Right atrium auricular region (tissue), 2 donors: Measurements from ENCODE around the gene CD3E. TPM values are rescaled to one million over a fixed set of nuclear protein-coding genes. Genes with fewer than 3 reads are reported as not detected.

Source experiments
- DNase-seq: peaks from one replicate; pipeline ENCODE4 v3.0.0-alpha.2; 2019; ENCODE audit warnings: low spot score
- H3K27ac ChIP-seq, 2 donors: fragments of 200-600 bp; sonication (generic); 1 replicate in 1 of 2; 2 replicates in 1 of 2; pipeline ENCODE4 v1.5.1; 2016 to 2019
- H3K27me3 ChIP-seq, 2 donors: fragments of 200-600 bp; sonication (generic); one replicate each; pipeline versions ENCODE4 v1.5.1 to v1.6.0; 2017 to 2019
- H3K36me3 ChIP-seq: fragments of 200-600 bp; sonication (generic); one replicate; pipeline ENCODE4 v1.5.1; 2016
- H3K4me1 ChIP-seq, 2 donors: fragments of 200-600 bp; sonication (generic); one replicate each; pipeline versions ENCODE4 v1.5.1 to v1.6.0; 2017 to 2019
- H3K4me3 ChIP-seq, 2 donors: fragments of 200-600 bp; sonication (generic); 1 replicate in 1 of 2; 2 replicates in 1 of 2; pipeline ENCODE4 v1.5.1; 2017 to 2019; ENCODE audit warnings: mild to moderate bottlenecking in 1 of 2, moderate library complexity in 1 of 2
- H3K9me3 ChIP-seq, 2 donors: fragments of 200-600 bp; sonication (generic); one replicate each; pipeline ENCODE4 v1.5.1; 2019
- CTCF ChIP-seq, 2 donors: fragments of 200-600 bp; sonication (generic); IDR thresholded peaks; one replicate each; pipeline ENCODE4 v1.5.1; 2019; ENCODE audit warnings: antibody characterized with exemption in 2 of 2
- total RNA-seq, 2 donors: library from RNA; depleted of rRNA; stranded (reverse); fragments of >200 nt; gene quantifications; one replicate each; pipeline ENCODE4 v1.1.0, GENCODE V29; 2016

CD3E gene
- 1 to 10 TPM in 1 of 2 donors, not detected in 1; 1.8 TPM for total RNA-seq

DNA sequence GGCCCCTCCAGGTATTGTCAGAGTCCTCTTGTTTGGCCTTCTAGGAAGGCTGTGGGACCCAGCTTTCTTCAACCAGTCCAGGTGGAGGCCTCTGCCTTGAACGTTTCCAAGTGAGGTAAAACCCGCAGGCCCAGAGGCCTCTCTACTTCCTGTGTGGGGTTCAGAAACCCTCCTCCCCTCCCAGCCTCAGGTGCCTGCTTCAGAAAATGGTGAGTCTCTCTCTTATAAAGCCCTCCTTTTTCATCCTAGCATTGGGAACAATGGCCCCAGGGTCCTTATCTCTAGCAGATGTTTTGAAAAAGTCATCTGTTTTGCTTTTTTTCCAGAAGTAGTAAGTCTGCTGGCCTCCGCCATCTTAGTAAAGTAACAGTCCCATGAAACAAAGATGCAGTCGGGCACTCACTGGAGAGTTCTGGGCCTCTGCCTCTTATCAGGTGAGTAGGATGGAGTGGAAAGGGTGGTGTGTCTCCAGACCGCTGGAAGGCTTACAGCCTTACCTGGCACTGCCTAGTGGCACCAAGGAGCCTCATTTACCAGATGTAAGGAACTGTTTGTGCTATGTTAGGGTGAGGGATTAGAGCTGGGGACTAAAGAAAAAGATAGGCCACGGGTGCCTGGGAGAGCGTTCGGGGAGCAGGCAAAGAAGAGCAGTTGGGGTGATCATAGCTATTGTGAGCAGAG, at the start of gene CD3E:
Gene CD3E, plus strand, starts transcription at position 163 of the 681 bp plus-strand sequence. Its CDS starts 223 bp downstream, at position 386.
- TF ChIP-seq CTCF (IDR thresholded peaks at IDR 0.05), result no peak
- H3K27me3 ChIP-seq, result no peaks in the 10 kb centered on the region
- no peaks in the 10 kb centered on the region for H3K4me1 ChIP-seq
- no peak for DNase-seq
- H3K36me3 ChIP-seq, result no peaks in the 10 kb centered on the region
- H3K9me3 ChIP-seq, result no peaks in the 10 kb centered on the region
- no peak within 1 kb of the TSS for H3K27ac ChIP-seq
- H3K4me3 ChIP-seq, result no peak within 1 kb of the TSS

GRCh38 chr11:118258410-118258809, 46.1 kb upstream of the CD3E start:
- no peak for DNase-seq
- Histone ChIP-seq H3K4me1 (no peaks in the 10 kb centered on the region), H3K4me3 (no peak overlapping the region), H3K27ac (no peak overlapping the region), H3K27me3 (no peaks in the 10 kb centered on the region), H3K9me3 (no peaks in the 10 kb centered on the region), H3K36me3 (no peaks in the 10 kb centered on the region)
- TF ChIP-seq CTCF (IDR thresholded peaks at IDR 0.05), result no peak

GRCh38 chr11:118259138-118259537, 45.4 kb upstream of the CD3E start:
- H3K9me3 ChIP-seq, result no peaks in the 10 kb centered on the region
- DNase-seq, result no peak
- H3K4me1 ChIP-seq, result peaks cover 0 to 5% of the 10 kb centered on the region in 2 donors
- no peak overlapping the region for H3K27ac ChIP-seq
- no peak overlapping the region for H3K4me3 ChIP-seq
- no peaks in the 10 kb centered on the region for H3K36me3 ChIP-seq
- no peaks in the 10 kb centered on the region for H3K27me3 ChIP-seq
- no peak for TF ChIP-seq CTCF (IDR thresholded peaks at IDR 0.05)

DNA sequence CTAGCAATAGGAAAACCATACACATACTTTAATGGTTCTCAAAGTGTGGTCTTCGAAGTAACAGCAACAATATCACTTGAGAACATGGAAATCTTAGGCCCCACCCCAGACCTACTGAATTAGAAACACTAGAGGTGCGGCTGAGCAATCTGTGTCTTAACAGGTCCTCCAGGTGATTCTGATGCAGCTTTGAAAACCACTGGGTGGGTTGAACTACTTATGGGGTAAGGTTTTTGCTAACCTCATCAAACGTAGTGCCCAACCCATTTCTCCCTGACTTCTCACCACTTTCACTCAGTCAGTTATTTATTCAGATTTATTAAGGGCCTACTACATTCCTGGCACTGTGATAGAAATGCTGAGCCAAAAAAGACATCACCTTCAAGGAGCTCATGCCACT, 44.2 kb upstream of the CD3E start:
- TF ChIP-seq CTCF (IDR thresholded peaks at IDR 0.05), result no peak
- no peak for DNase-seq
- Histone ChIP-seq H3K27me3 (no peaks in the 10 kb centered on the region), H3K4me3 (no peak overlapping the region), H3K9me3 (no peaks in the 10 kb centered on the region), H3K27ac (no peak overlapping the region), H3K36me3 (no peaks in the 10 kb centered on the region), H3K4me1 (peaks cover 0 to 6% of the 10 kb centered on the region in 2 donors)

- Histone ChIP-seq H3K4me3 (no peak overlapping the region), H3K27me3 (no peaks in the 10 kb centered on the region), H3K4me1 (peaks cover 0 to 6% of the 10 kb centered on the region in 2 donors), H3K9me3 (no peaks in the 10 kb centered on the region), H3K36me3 (no peaks in the 10 kb centered on the region), H3K27ac (no peak overlapping the region)
- TF ChIP-seq CTCF (IDR thresholded peaks at IDR 0.05), result no peak
- DNase-seq, result no peak
These were observed 41.4 kb upstream of the CD3E start for GRCh38 chr11:118263112-118263511.
